Measurements from ENCODE around the gene RIN3.

Gene RIN3

GRCh38 chr14:92505826-92506225, 7.8 kb upstream of the RIN3 start:
- ChIA-PET CTCF (no interaction called here), POLR2A (ENCODE audit: low non-redundant PET) (interaction anchor here (0.6 kb wide), 1 partner anchor 18 kb away, joined by 4 read pairs; no protein-coding TSS in a partner anchor)
- no peak overlapping the region for H3K27ac ChIP-seq
- no peak for TF ChIP-seq CTCF (conservative IDR thresholded peaks at IDR 0.05; ENCODE audit: low read depth)
- no peak for DNase-seq (ENCODE audit: low spot score)

- no peak for DNase-seq (ENCODE audit: low spot score)
- no peak overlapping the region for H3K27ac ChIP-seq
- TF ChIP-seq CTCF (conservative IDR thresholded peaks at IDR 0.05; ENCODE audit: low read depth), result no peak
- ChIA-PET CTCF (no interaction called here), POLR2A (ENCODE audit: low non-redundant PET) (interaction anchor here (0.6 kb wide), 1 partner anchor 19 kb away, joined by 4 read pairs; no protein-coding TSS in a partner anchor)
Measured at GRCh38 chr14:92506231-92506630, 7.3 kb upstream of the RIN3 start.

GRCh38 chr14:92507174-92507768, 6.3 kb upstream of the RIN3 start:
- CTCF ChIA-PET, result no interaction called here
- no peak for DNase-seq (ENCODE audit: low spot score)
- no peak for TF ChIP-seq CTCF (conservative IDR thresholded peaks at IDR 0.05; ENCODE audit: low read depth)
- no peak overlapping the region for H3K27ac ChIP-seq
- POLR2A ChIA-PET (ENCODE audit: low non-redundant PET), result no interaction called here

GRCh38 chr14:92510972-92511371, 2.6 kb upstream of the RIN3 start:
- ChIA-PET CTCF (no interaction called here), POLR2A (ENCODE audit: low non-redundant PET) (no interaction called here)
- DNase-seq (ENCODE audit: low spot score), result peak; percentile 8
- H3K27ac ChIP-seq, result peak overlapping the region; percentile 64
- no peak for TF ChIP-seq CTCF (conservative IDR thresholded peaks at IDR 0.05; ENCODE audit: low read depth)

GRCh38 chr14:92511453-92512238, 1.9 kb upstream of the RIN3 start:
- DNase-seq (ENCODE audit: low spot score), result peak; percentile 89
- ChIA-PET CTCF (interaction anchor here (0.6 kb wide), 1 partner anchor 102 kb away, joined by 3 read pairs; no protein-coding TSS in a partner anchor), POLR2A (ENCODE audit: low non-redundant PET) (no interaction called here)
- no peak for TF ChIP-seq CTCF (conservative IDR thresholded peaks at IDR 0.05; ENCODE audit: low read depth)
- peak overlapping the region; percentile 64 for H3K27ac ChIP-seq

GRCh38 chr14:92512807-92513203, 776 bp upstream of the RIN3 start:
- ChIA-PET POLR2A (ENCODE audit: low non-redundant PET) (no interaction called here), CTCF (interaction anchor here (0.5 to 0.7 kb wide), 4 partner anchors 39 to 627 kb away, joined by 3 to 5 read pairs (median 3); no protein-coding TSS in a partner anchor)
- H3K27ac ChIP-seq, result no peak overlapping the region
- TF ChIP-seq CTCF (conservative IDR thresholded peaks at IDR 0.05; ENCODE audit: low read depth), result no peak
- DNase-seq (ENCODE audit: low spot score), result no peak
